GM20000 (cell line): Measurements from ENCODE around the gene CBX2.

Experiments used
- DNase-seq: peaks from one replicate; pipeline ENCODE4 v3.0.0; 2012; ENCODE audit warnings: low spot score
- TF ChIP-seq, protein P1 (sequence below): IDR thresholded peaks from 2 replicates; pipeline ENCODE4 v1.5.1; 2012; ENCODE audit warnings: mild to moderate bottlenecking, control low read depth; ENCODE audit errors: extremely low read depth, missing control alignments

The CBX2 gene

DNA sequence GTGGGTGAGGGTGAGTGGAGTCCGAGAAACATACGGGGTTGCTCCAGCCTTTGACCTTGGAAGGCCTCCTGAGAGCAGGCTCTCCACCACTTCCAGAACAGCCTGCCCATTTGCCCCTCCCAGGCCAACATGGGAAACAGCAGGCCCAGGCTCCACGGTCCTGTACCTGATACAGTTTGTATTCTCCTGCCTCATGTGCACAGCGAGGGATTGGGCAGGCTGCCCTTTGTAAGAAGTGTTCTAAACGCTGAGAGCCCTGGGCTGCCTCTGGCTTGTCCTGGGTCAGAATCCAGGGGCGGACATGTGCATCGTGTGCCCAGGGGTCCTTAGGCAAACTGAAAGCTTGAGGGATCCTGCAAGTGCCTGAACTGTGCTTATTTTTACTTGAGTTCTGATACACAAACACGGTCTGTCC is 3.4 kb upstream of the CBX2 start:
- TF ChIP-seq, protein P1, sequence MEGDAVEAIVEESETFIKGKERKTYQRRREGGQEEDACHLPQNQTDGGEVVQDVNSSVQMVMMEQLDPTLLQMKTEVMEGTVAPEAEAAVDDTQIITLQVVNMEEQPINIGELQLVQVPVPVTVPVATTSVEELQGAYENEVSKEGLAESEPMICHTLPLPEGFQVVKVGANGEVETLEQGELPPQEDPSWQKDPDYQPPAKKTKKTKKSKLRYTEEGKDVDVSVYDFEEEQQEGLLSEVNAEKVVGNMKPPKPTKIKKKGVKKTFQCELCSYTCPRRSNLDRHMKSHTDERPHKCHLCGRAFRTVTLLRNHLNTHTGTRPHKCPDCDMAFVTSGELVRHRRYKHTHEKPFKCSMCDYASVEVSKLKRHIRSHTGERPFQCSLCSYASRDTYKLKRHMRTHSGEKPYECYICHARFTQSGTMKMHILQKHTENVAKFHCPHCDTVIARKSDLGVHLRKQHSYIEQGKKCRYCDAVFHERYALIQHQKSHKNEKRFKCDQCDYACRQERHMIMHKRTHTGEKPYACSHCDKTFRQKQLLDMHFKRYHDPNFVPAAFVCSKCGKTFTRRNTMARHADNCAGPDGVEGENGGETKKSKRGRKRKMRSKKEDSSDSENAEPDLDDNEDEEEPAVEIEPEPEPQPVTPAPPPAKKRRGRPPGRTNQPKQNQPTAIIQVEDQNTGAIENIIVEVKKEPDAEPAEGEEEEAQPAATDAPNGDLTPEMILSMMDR, result no peak
- no peak for DNase-seq

DNA sequence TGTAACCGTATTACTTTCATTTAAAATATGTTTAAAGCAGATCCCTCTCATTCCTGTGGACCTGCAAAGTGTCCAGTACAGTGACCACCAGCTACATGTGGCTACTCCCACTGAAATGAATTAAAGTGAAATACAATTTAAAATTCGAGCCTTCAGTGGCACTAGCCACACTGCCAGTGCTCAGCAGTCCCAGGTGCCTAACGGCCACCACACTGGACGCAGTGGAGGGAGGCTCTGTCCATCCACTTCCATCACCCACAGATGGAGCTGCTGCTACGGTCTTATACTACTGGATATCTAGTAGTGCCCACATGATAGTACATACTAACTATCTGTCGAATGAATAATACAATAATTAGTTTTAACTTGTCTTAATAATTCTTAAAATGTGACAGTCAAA is 2.3 kb upstream of the CBX2 start:
- TF ChIP-seq, protein P1, result no peak
- no peak for DNase-seq

DNA sequence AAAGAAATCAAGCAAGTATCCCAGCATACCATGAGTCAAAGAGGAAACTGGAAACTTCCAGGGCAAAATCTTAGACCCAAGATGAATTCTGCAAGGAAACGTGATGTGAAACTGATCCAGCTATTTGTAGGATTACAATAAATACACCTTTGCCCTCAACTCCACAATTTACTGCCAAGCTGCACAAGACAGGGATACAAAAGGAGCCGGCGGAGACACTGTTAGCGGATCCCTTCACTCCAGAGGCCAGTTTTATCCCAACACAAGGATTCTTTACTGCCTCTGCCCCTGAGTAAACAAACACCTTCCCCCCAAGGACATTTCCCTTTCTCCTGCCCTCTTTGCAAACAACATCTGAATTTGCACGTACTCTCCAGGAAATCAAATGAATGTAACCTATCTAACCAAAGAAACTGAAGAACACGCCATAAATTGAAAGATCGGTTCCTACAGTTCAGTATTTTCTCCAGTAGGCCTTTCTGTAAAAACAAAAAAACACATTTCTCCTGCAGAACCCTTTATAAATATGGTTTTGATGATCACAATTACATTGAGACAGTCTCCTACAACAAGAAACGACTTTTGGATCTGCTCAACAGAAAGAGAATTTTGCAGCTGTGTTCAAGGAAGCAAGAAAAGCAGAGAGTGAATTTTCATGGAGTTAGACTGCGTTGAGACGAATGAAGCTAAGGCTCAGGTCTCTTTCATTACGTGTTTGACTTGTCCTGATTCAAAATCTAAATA is 1.4 kb upstream of the CBX2 start:
- DNase-seq, result no peak
- TF ChIP-seq, protein P1, result no peak

DNA sequence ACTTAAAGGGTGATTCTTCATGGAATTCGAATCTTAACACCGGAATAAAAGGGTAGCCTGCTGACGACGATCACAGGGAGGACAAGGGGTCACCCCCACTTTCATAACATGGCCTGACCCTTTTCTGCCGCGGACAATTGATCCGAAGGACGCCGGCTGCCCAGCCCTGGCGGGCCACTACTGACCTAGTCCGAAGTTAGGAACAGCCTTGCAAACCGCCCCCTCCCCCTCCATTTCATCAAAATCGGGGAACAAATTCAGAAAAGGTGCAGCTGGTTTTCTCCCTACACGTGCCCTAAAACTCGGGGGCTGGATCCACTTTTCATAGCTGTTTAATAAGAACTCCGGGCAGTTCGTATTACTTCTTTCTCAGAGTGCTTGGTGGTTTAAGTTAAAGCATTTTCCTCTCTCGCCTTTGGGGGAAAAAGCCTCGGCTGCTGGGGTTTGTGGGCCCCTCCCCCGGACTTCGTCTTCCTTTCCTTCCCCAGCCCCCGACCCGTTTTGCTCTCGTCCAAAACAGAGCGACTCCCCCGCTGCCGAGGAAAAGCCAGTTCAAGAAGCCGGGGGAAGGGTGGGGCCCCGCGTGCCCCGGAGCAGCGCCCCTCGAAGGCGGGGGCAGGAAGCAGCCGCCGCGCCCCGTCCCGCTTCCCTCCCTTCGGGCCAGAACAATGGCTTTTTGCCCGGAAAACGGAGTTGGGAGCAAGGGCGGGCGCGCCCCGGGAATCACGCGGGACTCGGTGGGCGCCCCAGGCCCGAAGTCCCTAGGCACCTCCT is 641 bp upstream of the CBX2 start:
- TF ChIP-seq, protein P1, result no peak
- peak; percentile 61 for DNase-seq

DNA sequence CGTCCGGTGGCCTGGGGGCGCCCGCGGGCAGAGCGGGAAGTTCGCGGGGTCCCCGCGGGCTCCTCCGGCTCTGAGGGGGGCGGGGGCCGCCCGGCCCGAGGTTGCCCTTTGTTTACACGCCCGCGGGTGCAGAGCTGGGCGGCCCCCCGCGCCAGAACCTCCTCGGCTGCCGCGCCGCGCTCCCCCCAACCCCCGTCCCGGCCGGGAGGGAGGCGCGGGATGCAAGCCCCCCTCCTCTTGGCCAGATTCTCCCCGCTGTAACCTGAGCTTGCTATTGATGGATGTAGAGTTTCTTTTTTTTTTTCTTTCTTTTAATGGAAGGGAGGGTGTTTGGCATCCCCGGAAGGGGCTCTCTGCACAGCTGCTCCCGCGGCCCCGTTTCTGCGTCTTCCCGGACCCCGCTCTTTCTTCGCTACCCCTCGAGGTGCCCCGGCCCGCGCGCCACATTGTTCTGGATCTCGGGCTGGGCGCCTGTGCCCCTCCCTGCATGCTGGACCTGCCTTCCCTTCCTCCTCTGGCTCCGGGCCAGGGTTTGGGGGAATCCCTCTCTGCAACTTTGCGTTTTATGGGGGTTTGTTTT is 646 bp downstream of the CBX2 start:
- TF ChIP-seq, protein P1, result no peak
- DNase-seq, result no peak

DNA sequence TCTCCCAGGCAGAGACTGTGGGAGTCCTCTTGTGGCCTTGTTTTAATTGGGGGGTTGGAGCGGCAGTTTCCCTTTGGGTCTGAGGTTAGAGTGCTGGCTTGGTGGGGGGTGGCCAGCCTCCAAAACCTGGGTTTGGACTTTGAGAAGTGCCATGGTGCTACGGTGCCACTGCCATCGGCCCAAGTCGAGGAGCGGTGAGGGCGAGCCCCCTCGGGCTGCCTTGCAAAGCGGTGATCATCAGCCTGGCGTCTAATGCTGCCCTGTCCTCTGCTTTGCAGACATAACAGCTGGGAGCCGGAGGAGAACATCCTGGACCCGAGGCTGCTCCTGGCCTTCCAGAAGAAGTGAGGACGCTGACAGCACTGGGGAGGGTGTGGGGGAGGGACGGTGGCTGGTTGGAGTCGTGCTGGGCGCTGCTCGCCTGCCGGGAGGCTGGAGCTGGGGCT is 1.2 kb downstream of the CBX2 start:
- no peak for DNase-seq
- TF ChIP-seq, protein P1, result no peak
